Measurements from ENCODE around the gene SLC34A2.

Gene SLC34A2

GRCh38 chr4:25712611-25713010 is 57.0 kb downstream of the SLC34A2 start:
- no peaks in the 10 kb centered on the region for H3K36me3 ChIP-seq (ENCODE audit: control insufficient read depth, low read length)
- H3K27me3 ChIP-seq (ENCODE audit: control insufficient read depth, low read length), result no peaks in the 10 kb centered on the region
- TF ChIP-seq, protein P1, sequence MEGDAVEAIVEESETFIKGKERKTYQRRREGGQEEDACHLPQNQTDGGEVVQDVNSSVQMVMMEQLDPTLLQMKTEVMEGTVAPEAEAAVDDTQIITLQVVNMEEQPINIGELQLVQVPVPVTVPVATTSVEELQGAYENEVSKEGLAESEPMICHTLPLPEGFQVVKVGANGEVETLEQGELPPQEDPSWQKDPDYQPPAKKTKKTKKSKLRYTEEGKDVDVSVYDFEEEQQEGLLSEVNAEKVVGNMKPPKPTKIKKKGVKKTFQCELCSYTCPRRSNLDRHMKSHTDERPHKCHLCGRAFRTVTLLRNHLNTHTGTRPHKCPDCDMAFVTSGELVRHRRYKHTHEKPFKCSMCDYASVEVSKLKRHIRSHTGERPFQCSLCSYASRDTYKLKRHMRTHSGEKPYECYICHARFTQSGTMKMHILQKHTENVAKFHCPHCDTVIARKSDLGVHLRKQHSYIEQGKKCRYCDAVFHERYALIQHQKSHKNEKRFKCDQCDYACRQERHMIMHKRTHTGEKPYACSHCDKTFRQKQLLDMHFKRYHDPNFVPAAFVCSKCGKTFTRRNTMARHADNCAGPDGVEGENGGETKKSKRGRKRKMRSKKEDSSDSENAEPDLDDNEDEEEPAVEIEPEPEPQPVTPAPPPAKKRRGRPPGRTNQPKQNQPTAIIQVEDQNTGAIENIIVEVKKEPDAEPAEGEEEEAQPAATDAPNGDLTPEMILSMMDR (IDR thresholded peaks at IDR 0.05; ENCODE audit: low read depth, low read length, poor library complexity, severe bottlenecking), result no peak
- TF ChIP-seq EZH2phosphoT487 (IDR thresholded peaks at IDR 0.05; ENCODE audit: borderline replicate concordance, low read length), result no peak

GRCh38 chr4:25713812-25714211 is 58.2 kb downstream of the SLC34A2 start:
- Histone ChIP-seq H3K9me3 (ENCODE audit: control insufficient read depth, insufficient read depth, low read length) (no peaks in the 10 kb centered on the region), H3K36me3 (ENCODE audit: control insufficient read depth, low read length) (no peaks in the 10 kb centered on the region), H3K79me2 (ENCODE audit: control insufficient read depth, low read length) (no peaks in the 10 kb centered on the region), H3K27ac (ENCODE audit: low read depth, low read length) (no peak overlapping the region), H3K4me3 (ENCODE audit: low read length) (no peak overlapping the region), H3K9me2 (replicated peaks; ENCODE audit: control insufficient read depth, low read length) (no peaks in the 10 kb centered on the region), H3K27me3 (ENCODE audit: control insufficient read depth, low read length) (no peaks in the 10 kb centered on the region), H3F3A (ENCODE audit: control insufficient read depth, insufficient read depth) (no peaks in the 10 kb centered on the region), H4K20me1 (ENCODE audit: control insufficient read depth, insufficient read depth, low read depth, low read length) (no peaks in the 10 kb centered on the region), H3K4me1 (ENCODE audit: control insufficient read depth, low read length) (no peaks in the 10 kb centered on the region), H3K4me2 (ENCODE audit: low read length) (no peak overlapping the region)
- TF ChIP-seq EZH2phosphoT487 (IDR thresholded peaks at IDR 0.05; ENCODE audit: borderline replicate concordance, low read length), result no peak
- TF ChIP-seq, protein P1 (IDR thresholded peaks at IDR 0.05; ENCODE audit: low read depth, low read length, poor library complexity, severe bottlenecking), result no peak

More at GRCh38 chr4:25712611-25713010, 57.0 kb downstream of the SLC34A2 start:
- H3K9me2 ChIP-seq (replicated peaks; ENCODE audit: control insufficient read depth, low read length), result no peaks in the 10 kb centered on the region
- no peak overlapping the region for H3K4me2 ChIP-seq (ENCODE audit: low read length)
- no peaks in the 10 kb centered on the region for H3K9me3 ChIP-seq (ENCODE audit: control insufficient read depth, insufficient read depth, low read length)
- H3K27ac ChIP-seq (ENCODE audit: low read depth, low read length), result no peak overlapping the region
- no peaks in the 10 kb centered on the region for H3K4me1 ChIP-seq (ENCODE audit: control insufficient read depth, low read length)
- no peak overlapping the region for H3K4me3 ChIP-seq (ENCODE audit: low read length)
- H3F3A ChIP-seq (ENCODE audit: control insufficient read depth, insufficient read depth), result no peaks in the 10 kb centered on the region
- H3K79me2 ChIP-seq (ENCODE audit: control insufficient read depth, low read length), result no peaks in the 10 kb centered on the region
- no peaks in the 10 kb centered on the region for H4K20me1 ChIP-seq (ENCODE audit: control insufficient read depth, insufficient read depth, low read depth, low read length)

- H3K79me2 ChIP-seq (ENCODE audit: control insufficient read depth, low read length), result no peaks in the 10 kb centered on the region
- no peaks in the 10 kb centered on the region for H3K4me1 ChIP-seq (ENCODE audit: control insufficient read depth, low read length)
- no peaks in the 10 kb centered on the region for H4K20me1 ChIP-seq (ENCODE audit: control insufficient read depth, insufficient read depth, low read depth, low read length)
- no peak for TF ChIP-seq EZH2phosphoT487 (IDR thresholded peaks at IDR 0.05; ENCODE audit: borderline replicate concordance, low read length)
- TF ChIP-seq, protein P1 (IDR thresholded peaks at IDR 0.05; ENCODE audit: low read depth, low read length, poor library complexity, severe bottlenecking), result no peak
- no peak overlapping the region for H3K4me2 ChIP-seq (ENCODE audit: low read length)
- no peaks in the 10 kb centered on the region for H3K36me3 ChIP-seq (ENCODE audit: control insufficient read depth, low read length)
- 0 out of 2 replicates have a peak, but pooled peaks cover 3% of the 10 kb centered on the region for H3K27me3 ChIP-seq (ENCODE audit: control insufficient read depth, low read length)
- H3K9me2 ChIP-seq (replicated peaks; ENCODE audit: control insufficient read depth, low read length), result no peaks in the 10 kb centered on the region
- no peak overlapping the region for H3K4me3 ChIP-seq (ENCODE audit: low read length)
- H3F3A ChIP-seq (ENCODE audit: control insufficient read depth, insufficient read depth), result no peaks in the 10 kb centered on the region
- no peaks in the 10 kb centered on the region for H3K9me3 ChIP-seq (ENCODE audit: control insufficient read depth, insufficient read depth, low read length)
- no peak overlapping the region for H3K27ac ChIP-seq (ENCODE audit: low read depth, low read length)
Measured at GRCh38 chr4:25722964-25723363, 67.3 kb downstream of the SLC34A2 start.
